ENCODE data around the gene KCNIP3.

DNA sequence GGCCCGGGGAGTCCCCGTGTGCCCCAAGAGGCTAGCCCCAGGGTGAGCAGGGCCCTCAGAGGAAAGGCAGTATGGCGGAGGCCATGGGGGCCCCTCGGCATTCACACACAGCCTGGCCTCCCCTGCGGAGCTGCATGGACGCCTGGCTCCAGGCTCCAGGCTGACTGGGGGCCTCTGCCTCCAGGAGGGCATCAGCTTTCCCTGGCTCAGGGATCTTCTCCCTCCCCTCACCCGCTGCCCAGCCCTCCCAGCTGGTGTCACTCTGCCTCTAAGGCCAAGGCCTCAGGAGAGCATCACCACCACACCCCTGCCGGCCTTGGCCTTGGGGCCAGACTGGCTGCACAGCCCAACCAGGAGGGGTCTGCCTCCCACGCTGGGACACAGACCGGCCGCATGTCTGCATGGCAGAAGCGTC is 88.4 kb downstream of the KCNIP3 start:
- TF ChIP-seq, protein P1, sequence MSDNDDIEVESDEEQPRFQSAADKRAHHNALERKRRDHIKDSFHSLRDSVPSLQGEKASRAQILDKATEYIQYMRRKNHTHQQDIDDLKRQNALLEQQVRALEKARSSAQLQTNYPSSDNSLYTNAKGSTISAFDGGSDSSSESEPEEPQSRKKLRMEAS (IDR thresholded peaks at IDR 0.05): no peak
- TF ChIP-seq, protein P2, sequence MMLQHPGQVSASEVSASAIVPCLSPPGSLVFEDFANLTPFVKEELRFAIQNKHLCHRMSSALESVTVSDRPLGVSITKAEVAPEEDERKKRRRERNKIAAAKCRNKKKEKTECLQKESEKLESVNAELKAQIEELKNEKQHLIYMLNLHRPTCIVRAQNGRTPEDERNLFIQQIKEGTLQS (IDR thresholded peaks at IDR 0.05): no peak
- TF ChIP-seq, protein P3, sequence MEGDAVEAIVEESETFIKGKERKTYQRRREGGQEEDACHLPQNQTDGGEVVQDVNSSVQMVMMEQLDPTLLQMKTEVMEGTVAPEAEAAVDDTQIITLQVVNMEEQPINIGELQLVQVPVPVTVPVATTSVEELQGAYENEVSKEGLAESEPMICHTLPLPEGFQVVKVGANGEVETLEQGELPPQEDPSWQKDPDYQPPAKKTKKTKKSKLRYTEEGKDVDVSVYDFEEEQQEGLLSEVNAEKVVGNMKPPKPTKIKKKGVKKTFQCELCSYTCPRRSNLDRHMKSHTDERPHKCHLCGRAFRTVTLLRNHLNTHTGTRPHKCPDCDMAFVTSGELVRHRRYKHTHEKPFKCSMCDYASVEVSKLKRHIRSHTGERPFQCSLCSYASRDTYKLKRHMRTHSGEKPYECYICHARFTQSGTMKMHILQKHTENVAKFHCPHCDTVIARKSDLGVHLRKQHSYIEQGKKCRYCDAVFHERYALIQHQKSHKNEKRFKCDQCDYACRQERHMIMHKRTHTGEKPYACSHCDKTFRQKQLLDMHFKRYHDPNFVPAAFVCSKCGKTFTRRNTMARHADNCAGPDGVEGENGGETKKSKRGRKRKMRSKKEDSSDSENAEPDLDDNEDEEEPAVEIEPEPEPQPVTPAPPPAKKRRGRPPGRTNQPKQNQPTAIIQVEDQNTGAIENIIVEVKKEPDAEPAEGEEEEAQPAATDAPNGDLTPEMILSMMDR (IDR thresholded peaks at IDR 0.05; ENCODE audit: low read depth, low read length, missing input control): no peak
- TF ChIP-seq RXRA (IDR thresholded peaks at IDR 0.05): no peak
- TF ChIP-seq RAD21 (IDR thresholded peaks at IDR 0.05): no peak
- TF ChIP-seq TAF1 (conservative IDR thresholded peaks at IDR 0.05): no peak
- TF ChIP-seq, protein P4, sequence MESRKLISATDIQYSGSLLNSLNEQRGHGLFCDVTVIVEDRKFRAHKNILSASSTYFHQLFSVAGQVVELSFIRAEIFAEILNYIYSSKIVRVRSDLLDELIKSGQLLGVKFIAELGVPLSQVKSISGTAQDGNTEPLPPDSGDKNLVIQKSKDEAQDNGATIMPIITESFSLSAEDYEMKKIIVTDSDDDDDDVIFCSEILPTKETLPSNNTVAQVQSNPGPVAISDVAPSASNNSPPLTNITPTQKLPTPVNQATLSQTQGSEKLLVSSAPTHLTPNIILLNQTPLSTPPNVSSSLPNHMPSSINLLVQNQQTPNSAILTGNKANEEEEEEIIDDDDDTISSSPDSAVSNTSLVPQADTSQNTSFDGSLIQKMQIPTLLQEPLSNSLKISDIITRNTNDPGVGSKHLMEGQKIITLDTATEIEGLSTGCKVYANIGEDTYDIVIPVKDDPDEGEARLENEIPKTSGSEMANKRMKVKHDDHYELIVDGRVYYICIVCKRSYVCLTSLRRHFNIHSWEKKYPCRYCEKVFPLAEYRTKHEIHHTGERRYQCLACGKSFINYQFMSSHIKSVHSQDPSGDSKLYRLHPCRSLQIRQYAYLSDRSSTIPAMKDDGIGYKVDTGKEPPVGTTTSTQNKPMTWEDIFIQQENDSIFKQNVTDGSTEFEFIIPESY (IDR thresholded peaks at IDR 0.05): no peak
- TF ChIP-seq SP1 (IDR thresholded peaks at IDR 0.05): no peak
- TF ChIP-seq GABPA (IDR thresholded peaks at IDR 0.05 in 1 of 2, conservative IDR thresholded peaks at IDR 0.05 in 1 of 2): no peak
- no peak for TF ChIP-seq JUND (IDR thresholded peaks at IDR 0.05)
- no peak for TF ChIP-seq YY1 (IDR thresholded peaks at IDR 0.05)

Measured in liver (tissue), 3 donors.